ENCODE data around the gene DGKA. TPM values are rescaled to one million over a fixed set of nuclear protein-coding genes. Genes with fewer than 3 reads are reported as not detected.

The DGKA gene
- total and polyA plus RNA-seq, 2 of the 13 experiments (the other 11 are each of a cell fraction or from before 2014, with no cell fraction given) = 2.4 to 5.4 TPM

GRCh38 chr12:55996715-55997534 is 66.0 kb downstream of the DGKA start, which contains the start of gene SUOX:
Gene SUOX, plus strand, starts transcription at chr12:55997276. Its CDS starts 4,946 bp downstream, at chr12:56002222.
- Histone ChIP-seq H4K20me1 (ENCODE audit: insufficient read depth, low read length) (no peaks in the 10 kb centered on the region), H3K27me3 (ENCODE audit: control insufficient read depth in 1 of 2, insufficient read depth in 2 of 2, low read length in 2 of 2) (peaks cover 0 to 3% of the 10 kb centered on the region in 2 experiments; a peak in 1 of 5 replicates), H3K79me2 (ENCODE audit: insufficient read depth, low read length) (peaks cover 20% of the 10 kb centered on the region), H2AFZ (ENCODE audit: low read length) (no peak within 1 kb of the TSS), H3K4me2 (ENCODE audit: low read depth, low read length) (peak within 1 kb of the TSS; percentile 85), H3K4me1 (ENCODE audit: insufficient read depth, low read length) (peaks cover 50% of the 10 kb centered on the region), H3K4me3 (replicated peaks in 1 of 3; ENCODE audit: insufficient read depth in 1 of 3, low read depth in 2 of 3, low read length in 3 of 3) (peak within 1 kb of the TSS; percentile 84 to 88 (median 84)), H3K9me3 (ENCODE audit: low read length) (no peaks in the 10 kb centered on the region), H3K9ac (ENCODE audit: insufficient read depth, low read depth, low read length) (peak within 1 kb of the TSS; percentile 88), H3K27ac (ENCODE audit: extremely low read length, insufficient read depth, low read length) (peak within 1 kb of the TSS; percentile 92), H3K36me3 (replicated peaks in 1 of 2; ENCODE audit: control insufficient read depth in 1 of 2, insufficient read depth in 2 of 2, low read length in 2 of 2) (peaks cover 7 to 24% of the 10 kb centered on the region in 2 experiments; a peak in 4 of 5 replicates)
- in situ Hi-C loops (cut with HindIII; ENCODE audit: extremely low pct_ligation_motif_present, low pct_unique_long_range_greater_than_20kb) = loop anchor here (5.0 kb wide), 1 partner anchor 35 kb away; no protein-coding TSS in a partner anchor
- intact Hi-C loops (cut with micrococcal nuclease; ENCODE audit: unreplicated experiment) = loop anchor here (1.0 to 2.0 kb wide), 4 partner anchors 14 to 84 kb away; partner anchors contain the start of genes ERBB3 and RPS26
- DNase-seq (ENCODE audit: low spot score) (peak; percentile 98), FAIRE-seq (peak; percentile 99), ATAC-seq (peak; percentile 98)
- ChIA-PET POLR2A (interaction anchor here (0.6 to 3.5 kb wide), 26 partner anchors 10 to 268 kb away, joined by 3 to 60 read pairs (median 7); partner anchors contain the start of genes DNAJC14, ESYT1, IKZF4 and ORMDL2), CTCF (ENCODE audit: low intra/inter-chr PET ratio, low total read pairs) (interaction anchor here (1.2 to 3.0 kb wide), 4 partner anchors 30 to 44 kb away, joined by 3 to 79 read pairs (median 5); partner anchors contain the start of genes CDK2 and RPS26)
- under 1% methylated on average over 18 of the region's 27 CpGs for WGBS (ENCODE audit: low lambda C conversion rate)
- TSS peak; percentile 82 for BruUV-seq (replicated peaks)
- TF ChIP-seq ZBTB1 (CRISPR knock-in tag; IDR thresholded peaks at IDR 0.05; ENCODE audit: borderline replicate concordance) = no peak
- no peak for TF ChIP-seq RARG (CRISPR knock-in tag; IDR thresholded peaks at IDR 0.05; ENCODE audit: low read depth)
- TF ChIP-seq GMEB2 (CRISPR knock-in tag; IDR thresholded peaks at IDR 0.05; ENCODE audit: low read depth) = no peak
- 0 out of 2 replicates have a peak, but pooled peaks have one; percentile 28 for TF ChIP-seq MIER3 (CRISPR knock-in tag; IDR thresholded peaks at IDR 0.05; ENCODE audit: borderline replicate concordance)
- TF ChIP-seq ZNF282 (IDR thresholded peaks at IDR 0.05; ENCODE audit: partially characterized antibody) = no peak
- TF ChIP-seq ZNF790 (CRISPR knock-in tag; IDR thresholded peaks at IDR 0.05; ENCODE audit: borderline replicate concordance) = no peak
- TF ChIP-seq ZSCAN5A (CRISPR knock-in tag; IDR thresholded peaks at IDR 0.05; ENCODE audit: borderline replicate concordance) = 0 out of 2 replicates have a peak, but pooled peaks have one; percentile 18
- 0 out of 2 replicates have a peak, but pooled peaks have one; percentile 45 for TF ChIP-seq ATF7-NPFF (CRISPR knock-in tag; IDR thresholded peaks at IDR 0.05; ENCODE audit: low read depth)
- peak; percentile 56 for TF ChIP-seq ZNF232 (CRISPR knock-in tag; IDR thresholded peaks at IDR 0.05; ENCODE audit: borderline replicate concordance)
- 0 out of 2 replicates have a peak, but pooled peaks have one; percentile 7 for TF ChIP-seq MYPOP (CRISPR knock-in tag; IDR thresholded peaks at IDR 0.05)
- 0 out of 2 replicates have a peak, but pooled peaks have one; percentile 14 for TF ChIP-seq PRDM10 (CRISPR knock-in tag; IDR thresholded peaks at IDR 0.05; ENCODE audit: low read depth)
